H1 (cell line): Measurements from ENCODE around the gene MAPT. TPM values are rescaled to one million over a fixed set of nuclear protein-coding genes. Genes with fewer than 3 reads are reported as not detected.

Source experiments
- CTCF ChIA-PET: fragments of 300-600 bp; sonication (Branson Sonifier 250); formaldehyde crosslinking; loops from one replicate; lab custom pipeline; 2021; ENCODE audit not compliant: partially characterized antibody; lab: Charles Lee
- POLR2A ChIA-PET: fragments of 300-600 bp; sonication (Branson Sonifier 250); formaldehyde crosslinking; loops from one replicate; lab custom pipeline; 2021; ENCODE audit warnings: inconsistent platforms; ENCODE audit not compliant: partially characterized antibody; lab: Charles Lee
- DNase-seq, 2 experiments: peaks; one replicate each; pipeline versions ENCODE4 v3.0.0 to v3.0.0-alpha.2; 2010 to 2022; ENCODE audit warnings: low spot score in 2 of 2, low read depth in 1 of 2, mixed read lengths in 1 of 2
- FAIRE-seq: peaks from 2 replicates; lab custom pipeline; 2011; peaks lifted over from hg19 to GRCh38; lab: Jason Lieb, UNC
- H2AFZ ChIP-seq: 2 replicates; pipeline ENCODE4 v1.8.1; 2012; ENCODE audit warnings: low read length, inconsistent platforms
- H2AK5ac ChIP-seq: 2 replicates; pipeline ENCODE4 v1.6.1; 2013; ENCODE audit warnings: low read depth, low read length
- H2BK120ac ChIP-seq: replicated peaks from 2 replicates; pipeline ENCODE3; 2013; ENCODE audit warnings: low read depth, low read length, inconsistent platforms
- H2BK12ac ChIP-seq: 2 replicates; pipeline ENCODE4 v1.6.1; 2013; ENCODE audit warnings: low read depth, low read length
- H2BK15ac ChIP-seq: 2 replicates; pipeline ENCODE4 v1.6.1; 2013; ENCODE audit warnings: low read length
- H2BK20ac ChIP-seq: 2 replicates; pipeline ENCODE4 v1.6.1; 2013; ENCODE audit warnings: low read length
- H2BK5ac ChIP-seq: 2 replicates; pipeline ENCODE4 v1.6.1; 2013; ENCODE audit warnings: low read depth, low read length
- H3K14ac ChIP-seq: 2 replicates; pipeline ENCODE4 v1.6.1; 2013; ENCODE audit warnings: inconsistent platforms; ENCODE audit not compliant: insufficient read length
- H3K18ac ChIP-seq: 2 replicates; pipeline ENCODE4 v1.6.1; 2013; ENCODE audit warnings: low read length; ENCODE audit errors: extremely low read depth
- H3K23ac ChIP-seq: 2 replicates; pipeline ENCODE4 v1.6.1; 2013; ENCODE audit warnings: inconsistent platforms; ENCODE audit not compliant: insufficient read length
- H3K23me2 ChIP-seq: 2 replicates; pipeline ENCODE4 v1.6.1; 2013; ENCODE audit warnings: low read depth, low read length
- H3K27ac ChIP-seq: 2 replicates; pipeline ENCODE4 v1.6.1; 2011; ENCODE audit warnings: low read depth, low read length, inconsistent platforms
- H3K27me3 ChIP-seq, 4 experiments: replicated peaks in 1 of 4; 1 replicate in 1 of 4; 2 replicates in 3 of 4; pipeline versions ENCODE4 v1.6.1 to v1.8.1; 2011 to 2013; ENCODE audit warnings: low read length in 3 of 4, mild to moderate bottlenecking in 3 of 4, inconsistent platforms in 2 of 4, mixed read lengths in 2 of 4, moderate library complexity in 1 of 4; ENCODE audit not compliant: control insufficient read depth in 3 of 4, insufficient read depth in 3 of 4; ENCODE audit errors: extremely low read depth in 1 of 4
- H3K36me3 ChIP-seq, 4 experiments: 2 replicates each; pipeline versions ENCODE4 v1.6.1 to v1.8.1; 2011 to 2013; ENCODE audit warnings: mild to moderate bottlenecking in 4 of 4, low read length in 3 of 4, moderate library complexity in 2 of 4, control low read depth in 1 of 4, inconsistent platforms in 1 of 4; ENCODE audit not compliant: insufficient read depth in 4 of 4, control insufficient read depth in 2 of 4
- H3K4ac ChIP-seq: replicated peaks from 2 replicates; pipeline ENCODE3; 2013; ENCODE audit warnings: low read length, low read depth, mixed read lengths, inconsistent platforms; ENCODE audit not compliant: insufficient read length
- H3K4me1 ChIP-seq, 4 experiments: replicated peaks in 1 of 4; 1 replicate in 1 of 4; 2 replicates in 3 of 4; pipeline versions ENCODE4 v1.6.1 to v1.8.1; 2011 to 2013; ENCODE audit warnings: low read length in 3 of 4, inconsistent platforms in 2 of 4, mixed read lengths in 1 of 4; ENCODE audit not compliant: insufficient read depth in 4 of 4, control insufficient read depth in 3 of 4
- H3K4me2 ChIP-seq, 2 experiments: 2 replicates each; pipeline versions ENCODE4 v1.6.1 to v1.8.1; 2011 to 2013; ENCODE audit warnings: low read depth in 2 of 2, low read length in 2 of 2, control low read depth in 1 of 2, inconsistent platforms in 1 of 2, mild to moderate bottlenecking in 1 of 2; ENCODE audit not compliant: insufficient read depth in 1 of 2
- H3K4me3 ChIP-seq, 4 experiments: fragments of 200-600, 300-600 bp in 1 of 4; sonication (generic), shearing (Covaris generic), sonication (Bioruptor Twin) in 1 of 4; 2 replicates each; pipeline versions ENCODE4 v1.5.1 to v1.8.1; 2011 to 2016; ENCODE audit warnings: low read length in 4 of 4, low read depth in 3 of 4, control low read depth in 2 of 4, inconsistent platforms in 2 of 4, mild to moderate bottlenecking in 2 of 4, mixed read lengths in 1 of 4, moderate library complexity in 1 of 4; ENCODE audit not compliant: insufficient read depth in 2 of 4; ENCODE audit errors: extremely low read depth in 1 of 4
- H3K56ac ChIP-seq: replicated peaks from 2 replicates; pipeline ENCODE3; 2013; ENCODE audit warnings: low read depth, mild to moderate bottlenecking, mixed read lengths, low read length, inconsistent platforms; ENCODE audit not compliant: insufficient read length
- H3K79me1 ChIP-seq: 2 replicates; pipeline ENCODE4 v1.6.1; 2013; ENCODE audit warnings: low read depth, low read length, control low read depth
- H3K79me2 ChIP-seq, 2 experiments: 2 replicates each; pipeline versions ENCODE4 v1.6.1 to v1.8.1; 2012 to 2013; ENCODE audit warnings: low read length in 2 of 2, mild to moderate bottlenecking in 2 of 2, inconsistent platforms in 1 of 2; ENCODE audit not compliant: insufficient read depth in 2 of 2, control insufficient read depth in 1 of 2
- H3K9ac ChIP-seq, 4 experiments: replicated peaks in 1 of 4; 1 replicate in 1 of 4; 2 replicates in 3 of 4; pipeline versions ENCODE4 v1.6.1 to v1.8.1; 2011 to 2013; ENCODE audit warnings: low read depth in 3 of 4, low read length in 3 of 4, control low read depth in 2 of 4, mild to moderate bottlenecking in 2 of 4, moderate library complexity in 2 of 4, inconsistent platforms in 1 of 4; ENCODE audit errors: extremely low read depth in 1 of 4
- H3K9me3 ChIP-seq, 2 experiments: 2 replicates each; pipeline versions ENCODE4 v1.6.1 to v1.8.1; 2012 to 2013; ENCODE audit warnings: mild to moderate bottlenecking in 2 of 2, moderate library complexity in 2 of 2, control low read depth in 1 of 2, inconsistent platforms in 1 of 2, low read depth in 1 of 2, low read length in 1 of 2, mixed read lengths in 1 of 2; ENCODE audit not compliant: insufficient read depth in 2 of 2
- H4K20me1 ChIP-seq, 2 experiments: replicated peaks in 1 of 2; 2 replicates each; pipeline versions ENCODE3 to v1.8.1; 2011 to 2013; ENCODE audit warnings: inconsistent platforms in 2 of 2, low read length in 2 of 2, mild to moderate bottlenecking in 1 of 2; ENCODE audit not compliant: insufficient read depth in 2 of 2, control insufficient read depth in 1 of 2
- H4K5ac ChIP-seq: 2 replicates; pipeline ENCODE4 v1.6.1; 2013; ENCODE audit warnings: low read length, low read depth, mixed read lengths, inconsistent platforms; ENCODE audit not compliant: insufficient read length
- H4K8ac ChIP-seq: 2 replicates; pipeline ENCODE4 v1.8.0; 2013; ENCODE audit warnings: mild to moderate bottlenecking, moderate library complexity, low read length, inconsistent platforms; ENCODE audit not compliant: insufficient read depth; ENCODE audit errors: extremely low read depth
- H4K91ac ChIP-seq: replicated peaks from 2 replicates; pipeline ENCODE3; 2013; ENCODE audit warnings: low read length, mixed read lengths, inconsistent platforms; ENCODE audit not compliant: insufficient read length
- ZNF274 ChIP-seq: IDR thresholded peaks from 2 replicates; pipeline ENCODE4 v1.7.0; 2012; ENCODE audit warnings: low read length, borderline replicate concordance; ENCODE audit errors: extremely low read depth
- WGBS, 2 experiments: shearing (Covaris generic) in 1 of 2; methylation state at CpG; one replicate each; pipeline versions ENCODE4 v1.1.6 to v1.1.7; 2013 to 2015; ENCODE audit warnings: low lambda C conversion rate in 2 of 2, mixed read lengths in 2 of 2, inconsistent platforms in 1 of 2, low coverage in 1 of 2, missing lambda C conversion rate in 1 of 2; ENCODE audit not compliant: insufficient replicate concordance in 2 of 2, insufficient coverage in 1 of 2, insufficient read length in 1 of 2; ENCODE audit errors: extremely low coverage in 1 of 2, missing lambda C conversion rate in 1 of 2; 5-methylcytosine and 5-hydroxymethylcytosine counted together
- polyA plus RNA-seq, 7 experiments: library from polyadenylated mRNA; depleted of rRNA in 3 of 7; stranded (reverse) in 5 of 7; unstranded in 2 of 7; fragments of >200 nt in 5 of 7; fragments of 200-250 nt in 2 of 7; gene quantifications; 1 replicate in 5 of 7; 2 replicates in 1 of 7; 4 replicates in 1 of 7; pipeline versions ENCODE4 v1.2.1 to v1.2.3, GENCODE V29; 2011 to 2013; ENCODE audit warnings: missing spikeins in 2 of 7, mixed read lengths in 2 of 7
- total RNA-seq: library from RNA; stranded (reverse); fragmentation: NEBNext Ultra II Directional; extraction: Animal tissue kit (Norgen Biotek cat#: 25700); gene quantifications from 2 replicates; pipeline ENCODE4 v1.2.1, GENCODE V29; 2021

Gene MAPT
- total and polyA plus RNA-seq, 2 of the 8 experiments (the other 6 are each of a cell fraction or from before 2014, with no cell fraction given), result 0.54 to 1.7 TPM

DNA sequence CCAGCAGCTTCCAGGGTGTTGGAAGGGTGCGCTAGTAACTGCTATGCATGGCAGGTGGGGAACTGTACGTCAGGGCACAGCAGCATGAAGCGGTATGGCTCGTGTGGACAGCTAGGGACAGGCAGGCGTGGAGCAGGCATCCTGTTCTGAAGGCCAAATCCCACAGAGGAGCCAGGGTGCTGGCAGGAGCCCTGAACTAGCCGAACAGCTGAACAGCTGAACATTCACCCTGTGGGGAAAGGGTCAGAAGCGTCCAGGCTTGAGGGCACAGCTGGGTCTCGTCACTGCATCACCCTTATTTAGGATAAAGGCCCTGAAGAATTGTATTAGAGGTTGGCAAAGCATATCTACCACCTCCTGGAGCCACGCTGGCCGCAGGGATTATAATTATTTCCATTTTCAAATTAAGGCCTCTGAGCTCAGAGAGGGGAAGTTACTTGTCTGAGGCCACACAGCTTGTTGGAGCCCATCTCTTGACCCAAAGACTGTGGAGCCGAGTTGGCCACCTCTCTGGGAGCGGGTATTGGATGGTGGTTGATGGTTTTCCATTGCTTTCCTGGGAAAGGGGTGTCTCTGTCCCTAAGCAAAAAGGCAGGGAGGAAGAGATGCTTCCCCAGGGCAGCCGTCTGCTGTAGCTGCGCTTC is 101.4 kb downstream of the MAPT start:
- H3K9me3 ChIP-seq, result no peaks in the 10 kb centered on the region
- ChIA-PET CTCF (interaction anchor here (0.8 to 1.6 kb wide), 7 partner anchors 8 to 102 kb away, joined by 3 to 7 read pairs (median 3); no protein-coding TSS in a partner anchor), POLR2A (no interaction called here)
- H2BK120ac ChIP-seq, result no peak overlapping the region
- H3K23ac ChIP-seq, result no peak overlapping the region
- H2AK5ac ChIP-seq, result no peak overlapping the region
- no peak overlapping the region for H4K91ac ChIP-seq
- H2BK15ac ChIP-seq, result no peak overlapping the region
- no peak overlapping the region for H2AFZ ChIP-seq
- H3K36me3 ChIP-seq, result no peaks in the 10 kb centered on the region
- H3K4me3 ChIP-seq, result no peak overlapping the region
- H2BK12ac ChIP-seq, result no peak overlapping the region
- H2BK5ac ChIP-seq, result no peak overlapping the region
- no peak overlapping the region for H3K4ac ChIP-seq
- no peak overlapping the region for H3K14ac ChIP-seq
- no peak overlapping the region for H3K4me2 ChIP-seq
- H3K56ac ChIP-seq, result no peak overlapping the region
- H4K5ac ChIP-seq, result no peak overlapping the region
- no peak overlapping the region for H3K27ac ChIP-seq
- no peak overlapping the region for H4K8ac ChIP-seq
- no peak overlapping the region for H3K18ac ChIP-seq
- no peak overlapping the region for H3K9ac ChIP-seq
- 90% methylated on average over 14 of the region's 14 CpGs; no CpG with 5 or more reads in 1 of the 2 experiments for WGBS, 2 experiments
- no peak for DNase-seq
- H4K20me1 ChIP-seq, result no peaks in the 10 kb centered on the region
- no peak for TF ChIP-seq ZNF274
- H2BK20ac ChIP-seq, result no peak overlapping the region
- H3K79me2 ChIP-seq, result no peaks in the 10 kb centered on the region
- H3K23me2 ChIP-seq, result no peaks in the 10 kb centered on the region
- peaks cover 0 to 9% (median 4%) of the 10 kb centered on the region in 4 experiments; a peak in 5 of 7 replicates for H3K4me1 ChIP-seq
- FAIRE-seq, result no peak
- H3K27me3 ChIP-seq, result peaks cover 0 to 2% (median 0%) of the 10 kb centered on the region in 4 experiments; a peak in 1 of 7 replicates
- no peaks in the 10 kb centered on the region for H3K79me1 ChIP-seq
